ENCODE measurements around the gene MEOX2. TPM values are rescaled to one million over a fixed set of nuclear protein-coding genes. Genes with fewer than 3 reads are reported as not detected.

Gene MEOX2
- total RNA-seq, 1 donor from 2014 or later = 8.9 TPM

- DNase-seq (ENCODE audit: low spot score) = no peak
- Mint-ChIP-seq H3K27me3 (ENCODE audit: low read depth) (no peaks in the 10 kb centered on the region), H3K4me1 (ENCODE audit: low read depth) (peaks cover 7% of the 10 kb centered on the region), H3K9me3 (ENCODE audit: low read depth) (peaks cover 10% of the 10 kb centered on the region), H3K36me3 (ENCODE audit: low read depth) (no peaks in the 10 kb centered on the region), H3K27ac (ENCODE audit: unreplicated experiment) (no peak overlapping the region), H3K4me3 (ENCODE audit: unreplicated experiment) (no peak overlapping the region)
- TF ChIP-seq CTCF (IDR thresholded peaks at IDR 0.05) = no peak
Measured at GRCh38 chr7:15586266-15586665, 100.2 kb downstream of the MEOX2 start.

- peaks cover 7% of the 10 kb centered on the region for H3K4me1 Mint-ChIP-seq (ENCODE audit: low read depth)
- H3K27me3 Mint-ChIP-seq (ENCODE audit: low read depth) = no peaks in the 10 kb centered on the region
- no peak for DNase-seq (ENCODE audit: low spot score)
- TF ChIP-seq CTCF (IDR thresholded peaks at IDR 0.05) = no peak
- H3K4me3 Mint-ChIP-seq (ENCODE audit: unreplicated experiment) = no peak overlapping the region
- H3K36me3 Mint-ChIP-seq (ENCODE audit: low read depth) = no peaks in the 10 kb centered on the region
- H3K27ac Mint-ChIP-seq (ENCODE audit: unreplicated experiment) = no peak overlapping the region
- H3K9me3 Mint-ChIP-seq (ENCODE audit: low read depth) = peaks cover 10% of the 10 kb centered on the region
Measured at GRCh38 chr7:15584575-15584974, 101.9 kb downstream of the MEOX2 start.

- H3K4me3 Mint-ChIP-seq (ENCODE audit: unreplicated experiment) = no peak overlapping the region
- H3K9me3 Mint-ChIP-seq (ENCODE audit: low read depth) = peaks cover 10% of the 10 kb centered on the region
- no peaks in the 10 kb centered on the region for H3K36me3 Mint-ChIP-seq (ENCODE audit: low read depth)
- DNase-seq (ENCODE audit: low spot score) = no peak
- H3K4me1 Mint-ChIP-seq (ENCODE audit: low read depth) = peaks cover 13% of the 10 kb centered on the region
- no peaks in the 10 kb centered on the region for H3K27me3 Mint-ChIP-seq (ENCODE audit: low read depth)
- peak overlapping the region; percentile 2 for H3K27ac Mint-ChIP-seq (ENCODE audit: unreplicated experiment)
- TF ChIP-seq CTCF (IDR thresholded peaks at IDR 0.05) = no peak
Measured at GRCh38 chr7:15582773-15583172, 103.7 kb downstream of the MEOX2 start.

GRCh38 chr7:15581352-15581951, 105.0 kb downstream of the MEOX2 start:
- TF ChIP-seq CTCF (IDR thresholded peaks at IDR 0.05) = no peak
- no peak overlapping the region for H3K4me3 Mint-ChIP-seq (ENCODE audit: unreplicated experiment)
- H3K36me3 Mint-ChIP-seq (ENCODE audit: low read depth) = no peaks in the 10 kb centered on the region
- no peak for DNase-seq (ENCODE audit: low spot score)
- no peak overlapping the region for H3K27ac Mint-ChIP-seq (ENCODE audit: unreplicated experiment)
- peaks cover 10% of the 10 kb centered on the region for H3K9me3 Mint-ChIP-seq (ENCODE audit: low read depth)
- H3K27me3 Mint-ChIP-seq (ENCODE audit: low read depth) = no peaks in the 10 kb centered on the region
- peaks cover 13% of the 10 kb centered on the region for H3K4me1 Mint-ChIP-seq (ENCODE audit: low read depth)

- peaks cover 10% of the 10 kb centered on the region for H3K9me3 Mint-ChIP-seq (ENCODE audit: low read depth)
- no peak for TF ChIP-seq CTCF (IDR thresholded peaks at IDR 0.05)
- H3K36me3 Mint-ChIP-seq (ENCODE audit: low read depth) = no peaks in the 10 kb centered on the region
- DNase-seq (ENCODE audit: low spot score) = no peak
- H3K4me1 Mint-ChIP-seq (ENCODE audit: low read depth) = peaks cover 13% of the 10 kb centered on the region
- no peak overlapping the region for H3K27ac Mint-ChIP-seq (ENCODE audit: unreplicated experiment)
- H3K27me3 Mint-ChIP-seq (ENCODE audit: low read depth) = no peaks in the 10 kb centered on the region
- no peak overlapping the region for H3K4me3 Mint-ChIP-seq (ENCODE audit: unreplicated experiment)
Measured at GRCh38 chr7:15580604-15581351, 105.7 kb downstream of the MEOX2 start.

All from chondrocyte (in vitro differentiated cells).